Neural crest cell (in vitro differentiated cells): ENCODE measurements around the gene ERGIC3. TPM values are rescaled to one million over a fixed set of nuclear protein-coding genes. Genes with fewer than 3 reads are reported as not detected.

Experiments
- DNase-seq: peaks from one replicate; pipeline ENCODE4 v3.0.0; 2021; ENCODE audit warnings: low read depth, mixed read lengths, low spot score
- H3K27ac Mint-ChIP-seq: one replicate; pipeline ENCODE4 v1.8.0; 2021; ENCODE audit warnings: mild to moderate bottlenecking, mixed read lengths; ENCODE audit not compliant: unreplicated experiment
- H3K27me3 Mint-ChIP-seq: 2 replicates; pipeline ENCODE4 v1.8.0; 2021; ENCODE audit warnings: low read depth, mild to moderate bottlenecking, mixed read lengths
- H3K36me3 Mint-ChIP-seq: 2 replicates; pipeline ENCODE4 v1.8.0; 2021; ENCODE audit warnings: low read depth, mild to moderate bottlenecking, mixed read lengths
- H3K4me1 Mint-ChIP-seq: 2 replicates; pipeline ENCODE4 v1.8.0; 2021; ENCODE audit warnings: mixed read lengths
- H3K4me3 Mint-ChIP-seq: one replicate; pipeline ENCODE4 v1.8.0; 2021; ENCODE audit warnings: mild to moderate bottlenecking, mixed read lengths
- H3K9me3 Mint-ChIP-seq: 2 replicates; pipeline ENCODE4 v1.8.0; 2021; ENCODE audit warnings: mixed read lengths
- total RNA-seq: library from RNA; stranded (reverse); gene quantifications from 2 replicates; pipeline ENCODE4 v1.2.1, GENCODE V29; 2021
- TF ChIP-seq, protein P1 (sequence below): fragments of 200-600 bp; sonication (generic); conservative IDR thresholded peaks from 2 replicates; pipeline ENCODE4 v1.5.0; 2021; ENCODE audit warnings: antibody characterized with exemption, mild to moderate bottlenecking

ERGIC3 gene
- total RNA-seq, 1 donor from 2014 or later = 267 TPM

DNA sequence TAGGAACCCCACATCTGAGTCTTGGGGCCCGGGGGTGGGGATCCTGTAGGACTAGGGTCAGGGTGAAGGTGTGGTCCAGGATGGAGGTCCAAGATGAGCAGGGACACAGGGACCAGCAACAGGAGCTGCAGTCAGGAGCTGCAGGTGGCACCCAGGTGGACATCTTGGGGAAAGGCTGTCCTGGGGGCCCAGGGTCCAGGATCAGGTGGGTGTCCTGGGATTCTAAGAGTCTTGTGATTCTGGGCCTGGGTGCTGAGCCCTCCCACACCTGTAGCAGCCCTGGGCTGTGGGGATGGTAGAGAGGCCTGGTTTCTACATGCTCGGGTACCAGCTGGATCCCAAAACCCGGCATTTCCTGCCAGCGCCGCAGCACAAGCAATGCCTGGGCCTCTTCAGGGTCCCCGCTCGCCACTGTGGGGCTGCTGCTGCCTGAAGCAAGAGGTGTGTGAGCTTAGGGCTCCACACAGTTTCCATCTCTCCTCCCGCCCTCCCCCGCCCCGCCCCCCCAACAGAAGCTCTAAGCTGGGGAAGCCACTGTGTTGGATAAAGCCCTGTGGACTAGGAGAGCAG is 20.7 kb downstream of the ERGIC3 start:
- TF ChIP-seq, protein P1, sequence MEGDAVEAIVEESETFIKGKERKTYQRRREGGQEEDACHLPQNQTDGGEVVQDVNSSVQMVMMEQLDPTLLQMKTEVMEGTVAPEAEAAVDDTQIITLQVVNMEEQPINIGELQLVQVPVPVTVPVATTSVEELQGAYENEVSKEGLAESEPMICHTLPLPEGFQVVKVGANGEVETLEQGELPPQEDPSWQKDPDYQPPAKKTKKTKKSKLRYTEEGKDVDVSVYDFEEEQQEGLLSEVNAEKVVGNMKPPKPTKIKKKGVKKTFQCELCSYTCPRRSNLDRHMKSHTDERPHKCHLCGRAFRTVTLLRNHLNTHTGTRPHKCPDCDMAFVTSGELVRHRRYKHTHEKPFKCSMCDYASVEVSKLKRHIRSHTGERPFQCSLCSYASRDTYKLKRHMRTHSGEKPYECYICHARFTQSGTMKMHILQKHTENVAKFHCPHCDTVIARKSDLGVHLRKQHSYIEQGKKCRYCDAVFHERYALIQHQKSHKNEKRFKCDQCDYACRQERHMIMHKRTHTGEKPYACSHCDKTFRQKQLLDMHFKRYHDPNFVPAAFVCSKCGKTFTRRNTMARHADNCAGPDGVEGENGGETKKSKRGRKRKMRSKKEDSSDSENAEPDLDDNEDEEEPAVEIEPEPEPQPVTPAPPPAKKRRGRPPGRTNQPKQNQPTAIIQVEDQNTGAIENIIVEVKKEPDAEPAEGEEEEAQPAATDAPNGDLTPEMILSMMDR = no peak

DNA sequence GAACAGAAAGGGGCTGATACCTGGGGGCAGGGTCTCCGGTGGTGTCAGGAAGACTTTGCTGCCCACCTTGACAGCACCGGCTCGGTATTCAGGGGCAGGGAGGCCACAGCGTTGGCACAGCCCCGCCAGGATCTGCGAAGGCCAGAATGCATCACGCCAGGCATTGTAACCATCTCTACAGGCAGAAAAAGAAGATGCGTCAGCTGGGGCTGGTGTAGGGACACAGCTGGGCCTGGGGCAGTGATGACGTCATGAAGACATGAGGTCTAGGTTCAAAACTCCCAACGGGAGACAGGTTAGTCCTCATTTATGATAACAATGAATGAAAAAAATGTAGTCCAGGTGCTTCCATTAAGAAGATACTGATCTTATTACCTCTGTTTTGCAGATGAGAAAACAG is 22.0 kb downstream of the ERGIC3 start:
- Mint-ChIP-seq H3K36me3 (no peaks in the 10 kb centered on the region), H3K4me3 (no peak overlapping the region), H3K4me1 (peaks cover 4% of the 10 kb centered on the region), H3K27me3 (peaks cover 5% of the 10 kb centered on the region), H3K27ac (no peak overlapping the region), H3K9me3 (no peaks in the 10 kb centered on the region)
- TF ChIP-seq, protein P1 = no peak
- DNase-seq = no peak

More for the DNA sequence above, 20.7 kb downstream of the ERGIC3 start:
- Mint-ChIP-seq H3K9me3 (no peaks in the 10 kb centered on the region), H3K27ac (no peak overlapping the region), H3K4me3 (no peak overlapping the region), H3K27me3 (peaks cover 5% of the 10 kb centered on the region), H3K4me1 (peaks cover 4% of the 10 kb centered on the region), H3K36me3 (peaks cover 3% of the 10 kb centered on the region)
- DNase-seq = no peak

DNA sequence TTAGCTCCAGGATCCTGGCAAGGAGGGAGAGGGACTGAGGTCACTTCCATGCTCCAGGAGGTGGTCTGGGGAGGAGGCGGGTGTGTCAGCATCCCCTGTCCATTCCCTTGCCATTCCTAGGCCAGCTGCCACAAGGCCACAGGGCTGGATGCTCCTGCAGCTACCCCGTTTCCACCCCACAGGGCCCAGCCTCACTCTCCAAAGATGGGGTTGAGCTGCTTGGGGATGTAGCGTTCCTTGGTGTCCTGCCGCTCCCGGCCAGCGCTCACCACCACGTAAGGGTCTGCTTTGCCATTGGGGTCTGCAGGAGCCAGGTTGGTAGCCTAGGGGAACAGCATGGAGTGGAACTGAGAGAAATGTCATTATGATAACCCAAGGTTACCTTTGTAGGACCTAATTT is 23.0 kb downstream of the ERGIC3 start:
- no peak for DNase-seq
- H3K9me3 Mint-ChIP-seq = no peaks in the 10 kb centered on the region
- TF ChIP-seq, protein P1 = no peak
- no peaks in the 10 kb centered on the region for H3K36me3 Mint-ChIP-seq
- peaks cover 5% of the 10 kb centered on the region for H3K27me3 Mint-ChIP-seq
- peaks cover 4% of the 10 kb centered on the region for H3K4me1 Mint-ChIP-seq
- no peak overlapping the region for H3K27ac Mint-ChIP-seq
- no peak overlapping the region for H3K4me3 Mint-ChIP-seq

DNA sequence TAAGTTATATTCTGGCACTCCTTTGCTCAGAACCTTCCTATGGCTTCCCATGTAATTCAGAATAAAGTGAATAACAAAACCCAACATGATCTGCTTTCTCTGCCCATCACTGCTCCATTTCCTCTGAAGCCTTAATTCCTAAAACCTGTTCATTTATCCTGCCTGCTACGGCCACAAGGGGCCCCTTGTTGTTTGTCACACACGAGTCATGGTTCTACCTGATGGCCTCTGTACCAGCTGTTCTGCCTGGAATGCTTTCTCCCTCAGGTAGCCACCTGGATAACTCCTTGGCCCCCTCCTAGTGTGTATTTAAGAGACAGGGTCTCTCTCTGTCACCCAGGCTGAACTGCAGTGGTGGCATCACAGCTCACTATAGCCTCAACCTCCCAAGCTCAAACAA is 26.8 kb downstream of the ERGIC3 start:
- TF ChIP-seq, protein P1 = peak; percentile 46
- H3K27ac Mint-ChIP-seq = no peak overlapping the region
- H3K4me3 Mint-ChIP-seq = no peak overlapping the region
- peaks cover 5% of the 10 kb centered on the region for H3K27me3 Mint-ChIP-seq
- H3K9me3 Mint-ChIP-seq = no peaks in the 10 kb centered on the region
- H3K4me1 Mint-ChIP-seq = no peaks in the 10 kb centered on the region
- H3K36me3 Mint-ChIP-seq = no peaks in the 10 kb centered on the region
- DNase-seq = no peak

DNA sequence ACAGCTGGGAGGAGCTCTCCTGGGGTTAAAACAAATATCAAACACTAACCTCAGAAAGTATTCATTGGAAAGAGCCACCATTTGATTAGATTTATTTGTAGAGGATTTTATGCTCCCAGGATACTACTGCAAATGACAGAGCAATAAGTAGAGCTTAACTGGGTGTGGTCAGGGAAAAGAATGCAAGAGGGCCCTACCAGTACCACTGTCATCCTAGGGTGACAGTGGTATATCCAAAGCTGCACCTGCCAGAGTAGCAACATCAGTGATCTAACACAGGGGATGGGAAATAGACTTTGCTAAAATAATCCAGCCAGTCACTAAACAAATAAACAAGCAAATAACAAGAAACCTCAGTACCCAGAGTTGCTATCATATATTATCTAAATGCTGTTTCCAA is 29.7 kb downstream of the ERGIC3 start:
- no peak overlapping the region for H3K4me3 Mint-ChIP-seq

More for the DNA sequence above, 29.7 kb downstream of the ERGIC3 start:
- Mint-ChIP-seq H3K27ac (no peak overlapping the region), H3K36me3 (no peaks in the 10 kb centered on the region), H3K4me1 (no peaks in the 10 kb centered on the region), H3K9me3 (no peaks in the 10 kb centered on the region), H3K27me3 (peaks cover 3% of the 10 kb centered on the region)
- TF ChIP-seq, protein P1 = no peak
- DNase-seq = no peak
